Measurements from ENCODE around the gene PPID.
"Not testable (repeated sequence)": the region's sequence is repeated elsewhere in the genome, so short reads cannot be mapped to it uniquely, and the experiment has no call there.

The PPID gene

DNA sequence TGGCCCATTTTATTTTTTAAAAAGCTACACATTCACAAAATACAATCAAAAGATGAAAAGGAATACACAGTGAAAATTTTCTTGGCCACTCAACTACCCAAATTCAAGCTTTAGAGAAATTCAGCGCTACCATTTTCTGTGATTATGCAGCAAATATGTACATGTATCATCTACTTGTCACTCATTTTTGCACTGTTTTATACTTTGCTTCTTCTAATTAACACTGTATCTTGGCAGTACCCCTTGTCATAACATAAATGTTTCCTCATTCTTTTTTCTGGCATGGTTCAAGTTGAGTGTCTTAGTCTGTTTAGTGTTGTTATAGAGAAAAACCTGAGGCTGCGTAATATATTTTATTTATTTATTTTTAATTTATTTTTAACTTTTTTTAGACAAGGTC lies 15.7 kb upstream of the PPID start:
- FAIRE-seq (no peak), DNase-seq (ENCODE audit: low spot score) (no peak)

DNA sequence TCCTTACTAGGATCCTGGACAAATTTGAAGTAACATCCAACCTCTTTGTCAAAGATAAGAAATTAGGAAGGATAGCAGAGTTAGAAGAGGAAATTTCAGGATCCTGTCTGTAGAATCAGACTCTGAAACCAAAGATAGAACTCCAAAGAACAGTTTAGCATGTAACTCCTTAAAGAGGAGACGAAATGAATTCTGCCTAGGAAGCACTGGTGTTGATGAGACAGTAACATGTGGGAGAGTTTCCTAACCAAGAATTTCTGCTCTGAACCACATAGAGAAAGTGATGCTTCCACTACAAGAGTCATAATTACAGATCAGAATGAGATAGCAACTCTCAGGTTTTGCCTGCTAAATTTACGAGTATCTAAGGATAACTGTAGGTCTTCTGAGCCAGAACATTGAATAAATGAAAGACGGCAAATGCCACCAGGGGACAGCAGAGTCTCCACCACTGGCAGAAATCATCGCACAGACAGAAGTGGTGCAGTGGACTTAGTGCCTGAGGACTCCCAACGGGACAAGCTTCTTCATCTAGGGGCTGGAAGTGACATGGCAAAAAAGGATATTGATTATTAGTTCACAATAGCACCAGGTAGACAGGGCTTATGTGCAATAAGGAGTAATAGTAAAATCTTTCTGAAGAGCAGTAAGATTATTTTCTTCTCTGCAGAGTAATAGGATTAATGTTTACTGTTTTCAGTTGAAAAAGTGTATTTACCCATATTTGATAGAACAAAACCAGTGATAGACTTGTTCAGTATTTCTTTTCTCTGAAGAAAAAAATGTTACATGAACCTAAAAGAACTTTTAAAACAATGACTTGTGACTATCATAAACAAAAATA lies 6.7 kb upstream of the PPID start:
- FAIRE-seq: no peak

GRCh38 chr4:158728236-158728635 lies 5.0 kb upstream of the PPID start:
- DNase-seq (ENCODE audit: low spot score): no peak
- no peak for FAIRE-seq

More for the DNA sequence above, 6.7 kb upstream of the PPID start:
- DNase-seq (ENCODE audit: low spot score): peak; percentile 13

DNA sequence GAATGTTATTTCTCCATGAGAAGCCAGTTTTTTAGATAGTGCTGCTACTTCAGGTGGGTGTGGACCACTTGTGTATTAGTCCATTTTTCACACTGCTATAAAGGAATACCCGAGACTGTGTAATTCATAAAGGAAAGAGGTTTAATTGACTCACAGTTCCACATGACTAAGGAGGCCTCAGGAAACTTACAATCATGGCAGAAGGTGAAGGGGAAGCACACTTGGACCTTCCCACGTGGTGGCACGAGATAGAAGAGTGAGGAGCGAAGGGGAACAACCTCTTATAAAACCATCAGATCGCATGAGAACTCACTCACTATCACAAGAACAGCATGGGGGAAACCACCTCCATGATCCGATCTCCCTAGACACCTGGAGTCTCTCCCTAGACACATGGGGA lies 3.4 kb upstream of the PPID start:
- DNase-seq (ENCODE audit: low spot score) (no peak), FAIRE-seq (no peak)

- DNase-seq (ENCODE audit: low spot score): no peak
- FAIRE-seq: no peak
Observed at GRCh38 chr4:158724637-158725036, 1.4 kb upstream of the PPID start.

GRCh38 chr4:158722291-158722916 lies 792 bp downstream of the PPID start:
- DNase-seq (ENCODE audit: low spot score): peak; percentile 13
- no peak for FAIRE-seq

DNA sequence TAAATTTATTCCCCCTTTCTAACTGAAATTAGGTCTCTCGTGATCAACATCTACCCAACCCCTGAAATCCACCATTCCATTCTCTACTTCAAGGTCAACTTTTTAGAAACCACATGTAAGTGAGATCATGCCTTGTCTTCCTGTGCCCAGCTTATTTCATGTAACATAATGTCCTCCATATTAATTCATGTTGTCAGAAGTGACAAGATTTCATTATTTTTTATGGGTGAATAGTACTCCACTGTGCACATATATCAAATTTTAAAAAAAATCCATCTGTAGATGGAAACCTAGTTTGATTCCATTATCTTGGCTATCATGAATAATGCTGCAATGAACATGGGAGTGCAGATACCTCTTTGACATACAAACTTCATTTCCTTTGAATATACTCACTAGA lies 1.5 kb downstream of the PPID start:
- FAIRE-seq: no peak
- no peak for DNase-seq (ENCODE audit: low spot score)

GRCh38 chr4:158715802-158716201 lies 7.4 kb downstream of the PPID start:
- FAIRE-seq (no peak), DNase-seq (ENCODE audit: low spot score) (no peak)

GRCh38 chr4:158714937-158715336 lies 8.3 kb downstream of the PPID start:
- FAIRE-seq (no peak), DNase-seq (ENCODE audit: low spot score) (no peak)

DNA sequence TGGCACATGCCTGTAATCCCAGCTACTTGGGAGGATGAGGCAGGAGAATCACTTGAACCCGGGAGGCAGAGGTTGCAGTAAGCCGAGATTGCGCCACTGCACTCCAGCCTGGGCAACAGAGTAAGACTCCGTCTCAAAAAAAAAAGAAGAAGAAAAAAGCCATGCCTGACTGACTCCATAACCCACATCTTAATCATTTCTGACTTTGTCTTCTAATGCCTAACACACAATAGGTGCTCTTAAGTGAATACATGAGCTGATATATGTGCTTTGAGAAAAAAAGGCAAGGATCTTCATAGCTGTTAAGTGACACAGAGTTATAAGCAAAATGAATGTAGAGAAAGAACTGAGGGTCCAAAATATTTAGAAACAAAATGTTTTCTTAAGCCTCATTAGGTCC lies 10.6 kb downstream of the PPID start:
- DNase-seq (ENCODE audit: low spot score); FAIRE-seq: not testable (repeated sequence)

GRCh38 chr4:158710814-158711213 lies 12.4 kb downstream of the PPID start:
- DNase-seq (ENCODE audit: low spot score) (no peak), FAIRE-seq (no peak)

DNA sequence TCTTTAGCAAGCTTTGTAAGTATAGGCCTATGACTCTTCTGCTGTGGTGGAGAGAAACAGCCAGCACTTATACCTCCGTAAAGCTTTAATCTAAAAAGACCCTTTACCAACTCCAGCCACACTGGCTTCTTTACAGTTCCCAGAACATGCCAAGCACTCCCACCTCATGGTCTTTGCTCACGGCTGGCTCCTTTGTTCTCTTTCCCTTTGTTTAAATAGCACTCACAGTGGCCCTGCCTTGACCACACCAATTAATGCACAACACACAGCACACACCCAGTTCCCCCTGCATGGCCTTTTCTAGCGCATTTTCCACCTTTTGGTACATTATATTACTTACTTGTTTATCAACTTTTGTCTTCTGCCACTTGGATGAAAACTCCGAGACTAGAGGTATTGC lies 18.9 kb downstream of the PPID start:
- FAIRE-seq (no peak), DNase-seq (ENCODE audit: low spot score) (no peak)

GRCh38 chr4:158688813-158689212 lies 34.4 kb downstream of the PPID start:
- FAIRE-seq: no peak
- no peak for DNase-seq (ENCODE audit: low spot score)

DNA sequence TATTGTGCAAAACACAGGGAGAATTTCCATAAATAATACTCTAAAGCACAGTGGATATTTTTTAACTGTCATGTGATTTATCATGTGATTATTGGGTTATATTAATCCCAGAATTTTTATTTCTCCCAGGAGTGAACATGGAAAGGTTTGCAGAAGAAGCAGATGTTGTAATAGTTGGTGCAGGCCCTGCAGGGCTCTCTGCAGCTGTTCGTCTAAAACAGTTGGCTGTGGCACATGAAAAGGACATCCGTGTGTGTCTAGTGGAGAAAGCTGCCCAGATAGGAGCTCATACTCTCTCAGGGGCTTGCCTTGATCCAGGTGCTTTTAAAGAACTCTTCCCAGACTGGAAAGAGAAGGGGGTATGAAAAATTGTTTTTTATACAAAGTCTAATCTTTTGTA lies 41.1 kb downstream of the PPID start:
- DNase-seq (ENCODE audit: low spot score): no peak
- FAIRE-seq: no peak

DNA sequence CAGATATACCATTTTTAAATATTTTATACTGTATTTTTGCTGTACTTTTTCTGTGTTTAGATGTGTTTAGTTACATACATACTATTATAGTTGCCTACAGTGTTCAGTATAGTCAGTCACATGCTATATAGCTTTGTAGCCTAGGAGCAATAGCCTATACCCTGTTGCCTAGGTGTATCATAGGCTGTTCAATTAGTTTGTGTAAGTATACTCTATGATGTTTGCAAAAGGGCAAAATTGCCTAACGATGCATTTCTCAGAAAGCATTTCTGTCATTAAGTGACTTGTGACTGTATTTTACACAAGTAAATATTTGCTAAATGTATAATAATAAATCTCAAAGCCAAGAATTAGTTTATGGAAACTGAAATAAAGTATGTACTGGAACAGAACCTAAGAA lies 41.6 kb downstream of the PPID start:
- no peak for DNase-seq (ENCODE audit: low spot score)
- FAIRE-seq: no peak

DNA sequence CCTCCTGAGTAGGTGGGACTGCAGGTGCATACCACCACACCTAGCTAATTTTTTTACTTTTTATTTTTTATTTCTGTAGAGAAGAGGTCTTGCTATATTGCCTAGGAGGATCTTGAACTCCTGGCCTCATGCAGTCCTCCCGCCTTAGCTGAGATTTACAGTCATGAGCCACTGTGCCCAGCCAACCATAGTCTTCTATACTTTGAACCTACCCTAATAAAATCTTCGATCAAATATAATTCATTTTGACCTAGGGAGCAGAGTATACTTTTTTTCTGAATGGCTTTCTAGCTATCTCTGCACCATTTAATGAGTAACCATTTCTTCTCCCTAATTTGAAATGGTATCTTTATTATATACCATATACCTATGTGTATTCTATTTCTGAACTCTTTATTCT lies 44.4 kb downstream of the PPID start:
- DNase-seq (ENCODE audit: low spot score) (no peak), FAIRE-seq (no peak)

- FAIRE-seq: no peak
- no peak for DNase-seq (ENCODE audit: low spot score)
Observed at GRCh38 chr4:158676076-158676475, 47.1 kb downstream of the PPID start.

GRCh38 chr4:158673633-158674032 lies 49.6 kb downstream of the PPID start:
- DNase-seq (ENCODE audit: low spot score) (no peak), FAIRE-seq (no peak)

DNA sequence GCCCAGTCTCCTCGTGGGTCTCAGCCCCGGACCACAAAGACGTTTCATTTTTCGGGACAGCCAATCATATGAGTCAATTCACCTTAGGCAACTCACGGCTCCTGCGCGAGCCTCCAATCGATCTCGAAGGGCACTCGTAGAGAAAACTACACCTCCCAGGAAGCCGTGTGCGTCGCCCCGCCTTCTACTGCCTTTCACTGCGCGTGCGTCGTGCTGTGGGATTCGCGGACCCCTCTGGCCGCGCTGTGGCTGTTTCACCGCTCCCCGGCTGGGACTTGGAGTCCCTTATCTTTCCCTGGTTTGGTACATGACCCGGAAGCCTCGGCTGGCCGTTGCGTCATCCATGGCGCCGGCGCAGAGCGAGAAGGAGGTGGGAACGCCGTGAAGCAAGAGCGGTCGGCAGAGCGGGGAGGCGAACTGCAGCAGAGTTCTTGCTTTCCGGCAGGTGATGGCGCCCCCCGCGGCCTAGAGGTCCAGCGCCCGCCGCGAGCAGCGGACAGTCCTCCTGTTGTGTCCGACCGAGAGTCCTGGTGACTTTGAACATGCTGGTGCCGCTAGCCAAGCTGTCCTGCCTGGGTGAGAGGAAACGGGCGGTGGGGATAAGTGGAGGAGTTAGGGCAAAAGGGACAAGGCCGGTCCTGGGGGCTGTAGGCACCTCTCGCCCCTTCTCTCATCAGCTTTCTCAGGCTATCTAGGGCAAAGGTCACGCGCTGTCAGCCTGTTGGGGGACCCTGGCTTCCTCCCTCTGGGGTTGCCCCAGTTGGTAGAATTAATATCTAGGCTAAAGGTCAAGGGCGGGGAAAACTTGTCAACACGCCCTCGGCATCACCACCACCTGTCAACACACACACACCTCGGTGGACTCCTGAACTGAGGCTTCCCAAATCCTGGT lies 51.0 kb downstream of the PPID start, which contains the start of gene ETFDH:
Gene ETFDH (plus strand): TSS at position 382 of the 892 bp plus-strand sequence. CDS start 161 bp downstream, at position 543.
- DNase-seq (ENCODE audit: low spot score) (peak; percentile 98), FAIRE-seq (peak; percentile 87)

DNA sequence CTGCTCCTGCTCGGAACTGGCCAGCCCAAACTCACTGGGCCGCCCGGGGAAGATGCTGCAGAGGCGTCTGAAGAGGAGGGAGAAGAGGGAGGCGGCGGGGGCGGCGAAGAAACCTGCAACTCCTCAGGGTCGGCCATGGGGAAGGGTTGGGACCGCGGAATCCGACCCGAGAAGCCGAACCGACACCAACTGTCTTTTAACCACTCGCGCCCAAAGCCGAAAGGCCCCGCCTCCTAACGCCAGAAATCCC lies 51.6 kb downstream of the PPID start, which contains the start of gene C4orf46:
Gene C4orf46 (minus strand): TSS at position 223 of the 250 bp plus-strand sequence. CDS start 86 bp downstream, at position 137.
- no peak for DNase-seq (ENCODE audit: low spot score)
- FAIRE-seq: no peak

DNA sequence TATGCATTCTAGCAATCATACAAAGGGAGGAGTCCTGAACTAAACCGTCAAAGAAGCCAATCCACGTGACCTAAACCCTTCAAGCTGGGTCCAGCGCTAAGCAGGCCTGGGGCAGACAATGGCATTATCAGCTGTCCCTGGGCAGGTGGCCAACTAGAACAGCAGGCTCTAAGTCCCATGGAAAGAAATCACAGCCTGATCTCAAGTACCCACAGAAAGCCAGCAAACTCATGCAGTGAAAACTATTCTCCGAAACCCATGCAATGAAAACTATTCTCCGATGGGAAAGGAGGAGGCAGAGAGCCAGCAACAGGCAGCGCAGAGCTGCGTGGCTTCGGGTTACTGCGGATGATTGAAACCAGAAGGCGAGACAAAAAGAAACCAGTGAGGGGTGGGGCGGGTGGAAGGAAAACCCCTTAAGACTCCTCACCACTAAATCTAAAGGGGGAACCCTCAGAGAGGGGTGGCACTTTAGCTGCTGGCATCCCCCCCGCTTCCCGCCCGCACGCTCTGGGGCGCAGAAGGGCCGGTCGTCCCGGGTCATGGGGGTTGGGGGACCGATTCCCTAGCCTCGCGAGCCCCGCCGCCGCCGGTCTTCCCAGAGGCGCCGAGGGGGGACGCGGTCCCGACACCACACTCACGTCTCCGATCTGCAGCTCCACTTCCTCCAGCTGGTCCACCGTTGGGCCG lies 52.1 kb downstream of the PPID start:
- DNase-seq (ENCODE audit: low spot score): peak; percentile 38
- no peak for FAIRE-seq

Data from RCC 7860 (cell line).